ENCODE measurements around the gene WBP2NL.

The WBP2NL gene

GRCh38 chr22:41982865-41983264 lies 15.7 kb upstream of the WBP2NL start:
- H3K4me1 ChIP-seq (ENCODE audit: control insufficient read depth in 1 of 2, insufficient read depth in 2 of 2, low read length in 2 of 2): no peaks in the 10 kb centered on the region
- H3K9me3 ChIP-seq (ENCODE audit: control insufficient read depth in 1 of 2, low read length in 2 of 2): no peaks in the 10 kb centered on the region
- no peak overlapping the region for H3K27ac ChIP-seq (ENCODE audit: low read length)
- H3K27me3 ChIP-seq (ENCODE audit: low read depth, low read length): no peaks in the 10 kb centered on the region
- H3K36me3 ChIP-seq (ENCODE audit: control insufficient read depth in 1 of 2, insufficient read depth in 2 of 2, low read length in 2 of 2): no peaks in the 10 kb centered on the region
- no peak overlapping the region for H3K4me3 ChIP-seq (ENCODE audit: low read depth in 1 of 2, low read length in 2 of 2)

DNA sequence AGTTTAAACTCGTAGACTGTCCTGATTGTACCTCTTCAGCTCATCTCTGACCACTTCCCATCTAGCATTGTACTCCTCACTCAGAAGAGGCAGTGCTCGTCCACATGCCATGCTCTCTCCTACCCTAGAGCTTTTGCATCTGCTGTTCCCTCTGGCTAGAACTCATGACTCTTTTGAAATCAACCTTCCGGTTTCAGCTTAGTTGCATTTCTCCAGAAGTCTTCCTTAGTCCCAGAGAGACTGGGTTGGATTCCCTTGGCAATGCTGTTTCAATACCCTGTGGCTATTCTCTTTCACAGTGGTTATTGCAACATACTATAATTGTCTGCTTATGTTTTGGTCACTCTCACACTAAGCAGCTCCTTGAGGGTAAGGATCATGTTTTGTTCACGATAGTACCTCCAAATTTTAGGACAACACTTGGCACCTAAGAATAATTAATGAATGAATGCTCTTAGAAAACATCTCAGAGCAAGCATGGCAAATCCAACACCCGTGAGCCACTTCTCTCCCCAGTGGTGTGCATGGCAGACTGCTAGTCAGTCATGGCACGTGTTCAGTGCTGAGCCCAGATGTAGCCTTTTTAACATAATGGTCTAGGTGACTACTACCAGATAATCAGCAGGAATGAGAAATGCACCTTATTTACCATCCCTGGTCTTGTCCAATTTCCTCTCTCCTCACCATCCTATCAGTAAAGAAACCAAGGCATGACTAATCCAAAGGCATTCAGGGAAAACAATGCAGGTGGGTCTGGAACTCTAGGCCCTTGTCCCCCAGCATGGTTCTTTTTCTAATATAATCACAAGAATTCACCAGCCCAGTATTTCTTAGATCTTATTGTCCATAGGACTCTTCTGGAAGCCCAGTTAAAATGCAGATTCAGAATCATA lies 14.8 kb upstream of the WBP2NL start:
- Histone ChIP-seq H3K4me3 (ENCODE audit: low read depth in 1 of 2, low read length in 2 of 2) (no peak overlapping the region), H3K27ac (ENCODE audit: low read length) (no peak overlapping the region), H3K36me3 (ENCODE audit: control insufficient read depth in 1 of 2, insufficient read depth in 2 of 2, low read length in 2 of 2) (no peaks in the 10 kb centered on the region), H3K27me3 (ENCODE audit: low read depth, low read length) (no peaks in the 10 kb centered on the region), H3K9me3 (ENCODE audit: control insufficient read depth in 1 of 2, low read length in 2 of 2) (no peaks in the 10 kb centered on the region), H3K4me1 (ENCODE audit: control insufficient read depth in 1 of 2, insufficient read depth in 2 of 2, low read length in 2 of 2) (no peaks in the 10 kb centered on the region)

DNA sequence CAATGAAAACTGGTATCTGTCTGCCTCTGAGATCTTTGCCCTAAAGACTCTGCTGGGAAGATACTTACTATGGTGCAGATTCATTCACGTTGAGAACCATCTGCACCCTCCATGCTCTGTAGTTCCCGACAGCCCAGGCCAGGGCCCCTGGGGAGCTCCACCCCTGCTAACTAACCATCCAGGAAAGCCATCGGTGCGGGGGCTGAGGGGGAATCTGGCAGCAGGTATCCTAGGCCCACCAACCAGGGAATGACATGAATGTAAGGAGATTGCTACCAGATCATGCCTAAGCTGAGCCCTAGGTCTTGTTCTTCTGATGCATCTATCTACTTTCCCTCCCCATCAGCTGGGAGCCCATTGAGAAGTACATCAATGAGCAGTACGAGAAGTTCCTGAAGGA lies 11.3 kb upstream of the WBP2NL start:
- Histone ChIP-seq H3K4me3 (ENCODE audit: low read depth in 1 of 2, low read length in 2 of 2) (no peak overlapping the region), H3K9me3 (ENCODE audit: control insufficient read depth in 1 of 2, low read length in 2 of 2) (no peaks in the 10 kb centered on the region), H3K27me3 (ENCODE audit: low read depth, low read length) (no peaks in the 10 kb centered on the region), H3K27ac (ENCODE audit: low read length) (no peak overlapping the region), H3K4me1 (ENCODE audit: control insufficient read depth in 1 of 2, insufficient read depth in 2 of 2, low read length in 2 of 2) (no peaks in the 10 kb centered on the region), H3K36me3 (ENCODE audit: control insufficient read depth in 1 of 2, insufficient read depth in 2 of 2, low read length in 2 of 2) (no peaks in the 10 kb centered on the region)

DNA sequence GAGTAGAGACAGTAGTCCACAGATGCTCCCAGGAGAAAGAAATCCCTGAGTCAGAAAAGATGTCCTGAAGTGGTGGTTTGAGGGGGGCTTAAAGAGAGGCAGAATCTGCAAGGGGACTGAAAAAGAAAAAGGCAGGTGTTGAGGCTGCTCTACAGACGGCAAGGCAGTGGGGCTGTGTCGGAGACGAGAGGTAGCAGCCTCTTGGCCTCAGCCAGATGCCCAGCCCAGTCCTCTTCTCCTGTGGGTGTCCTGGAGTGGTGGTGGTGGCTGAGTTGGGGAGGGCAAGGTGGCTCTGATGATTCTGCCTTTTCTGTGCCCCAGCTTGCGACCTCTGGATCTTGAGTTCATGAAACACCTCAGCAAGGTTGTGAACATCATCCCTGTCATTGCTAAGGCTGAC lies 9.3 kb upstream of the WBP2NL start:
- Histone ChIP-seq H3K27me3 (ENCODE audit: low read depth, low read length) (no peaks in the 10 kb centered on the region), H3K36me3 (ENCODE audit: control insufficient read depth in 1 of 2, insufficient read depth in 2 of 2, low read length in 2 of 2) (no peaks in the 10 kb centered on the region), H3K4me3 (ENCODE audit: low read depth in 1 of 2, low read length in 2 of 2) (no peak overlapping the region), H3K4me1 (ENCODE audit: control insufficient read depth in 1 of 2, insufficient read depth in 2 of 2, low read length in 2 of 2) (no peaks in the 10 kb centered on the region), H3K27ac (ENCODE audit: low read length) (no peak overlapping the region), H3K9me3 (ENCODE audit: control insufficient read depth in 1 of 2, low read length in 2 of 2) (no peaks in the 10 kb centered on the region)

DNA sequence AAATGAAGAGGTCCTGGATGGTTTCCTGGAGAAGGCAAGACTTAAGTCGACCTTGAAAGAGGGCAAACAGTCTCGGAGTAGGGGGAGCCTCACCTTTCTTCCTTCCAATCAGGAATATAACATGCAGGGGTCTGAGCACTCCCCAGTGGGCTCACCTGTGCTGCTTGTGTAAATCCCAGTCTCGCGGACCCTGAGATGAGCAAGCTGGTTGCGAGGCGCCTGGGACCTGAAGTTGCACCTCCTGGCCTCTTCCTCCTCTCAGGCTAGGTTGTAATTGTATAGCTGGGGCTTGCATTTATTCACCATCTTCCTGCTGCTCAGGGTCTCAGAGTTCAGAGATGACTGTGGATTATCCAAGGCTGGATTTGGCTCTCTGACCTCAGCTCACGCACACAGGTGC lies 7.5 kb upstream of the WBP2NL start:
- Histone ChIP-seq H3K9me3 (ENCODE audit: control insufficient read depth in 1 of 2, low read length in 2 of 2) (no peaks in the 10 kb centered on the region), H3K4me1 (ENCODE audit: control insufficient read depth in 1 of 2, insufficient read depth in 2 of 2, low read length in 2 of 2) (no peaks in the 10 kb centered on the region), H3K4me3 (ENCODE audit: low read depth in 1 of 2, low read length in 2 of 2) (no peak overlapping the region), H3K27ac (ENCODE audit: low read length) (no peak overlapping the region), H3K36me3 (ENCODE audit: control insufficient read depth in 1 of 2, insufficient read depth in 2 of 2, low read length in 2 of 2) (no peaks in the 10 kb centered on the region), H3K27me3 (ENCODE audit: low read depth, low read length) (no peaks in the 10 kb centered on the region)

DNA sequence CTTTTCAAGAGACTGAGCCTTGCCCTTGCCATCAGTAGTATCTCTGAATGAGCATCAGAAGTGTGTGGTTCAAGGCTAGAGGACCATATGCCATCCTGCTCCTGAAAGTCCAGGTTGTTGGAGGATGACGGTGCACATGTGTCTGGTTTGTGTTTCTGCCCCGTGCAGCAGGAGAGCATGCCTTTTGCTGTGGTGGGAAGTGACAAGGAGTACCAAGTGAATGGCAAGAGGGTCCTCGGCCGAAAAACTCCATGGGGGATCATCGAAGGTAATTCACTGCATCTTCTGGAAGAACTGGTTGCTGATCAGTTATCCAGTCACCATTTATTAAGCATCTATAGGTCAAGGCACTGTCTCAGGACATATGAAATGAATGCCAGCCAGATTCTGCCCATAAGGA lies 6.1 kb upstream of the WBP2NL start:
- Histone ChIP-seq H3K9me3 (ENCODE audit: control insufficient read depth in 1 of 2, low read length in 2 of 2) (no peaks in the 10 kb centered on the region), H3K4me1 (ENCODE audit: control insufficient read depth in 1 of 2, insufficient read depth in 2 of 2, low read length in 2 of 2) (no peaks in the 10 kb centered on the region), H3K4me3 (ENCODE audit: low read depth in 1 of 2, low read length in 2 of 2) (no peak overlapping the region), H3K27ac (ENCODE audit: low read length) (no peak overlapping the region), H3K36me3 (ENCODE audit: control insufficient read depth in 1 of 2, insufficient read depth in 2 of 2, low read length in 2 of 2) (no peaks in the 10 kb centered on the region), H3K27me3 (ENCODE audit: low read depth, low read length) (no peaks in the 10 kb centered on the region)

DNA sequence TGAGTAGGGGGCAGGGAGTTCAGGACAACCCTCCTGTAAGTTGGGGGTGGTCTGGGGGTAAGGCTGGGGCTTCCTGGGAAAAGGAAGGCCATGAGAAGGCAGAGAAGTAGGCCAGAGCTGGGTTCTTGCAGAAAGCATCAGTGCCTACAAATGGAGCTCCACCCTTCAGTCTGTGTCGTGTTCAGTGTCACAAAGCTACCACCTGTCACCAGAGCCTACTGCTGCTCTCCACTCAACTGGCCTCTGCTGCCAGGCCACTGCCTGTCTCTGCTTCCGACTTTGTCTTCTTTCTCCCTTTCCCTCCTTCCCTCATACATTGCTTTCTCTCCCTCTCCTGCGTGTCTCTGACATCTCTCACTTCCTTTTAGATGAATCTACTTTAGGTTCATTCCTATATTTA lies 3.4 kb upstream of the WBP2NL start:
- Histone ChIP-seq H3K27ac (ENCODE audit: low read length) (no peak overlapping the region), H3K36me3 (ENCODE audit: control insufficient read depth in 1 of 2, insufficient read depth in 2 of 2, low read length in 2 of 2) (no peaks in the 10 kb centered on the region), H3K4me3 (ENCODE audit: low read depth in 1 of 2, low read length in 2 of 2) (no peak overlapping the region), H3K27me3 (ENCODE audit: low read depth, low read length) (no peaks in the 10 kb centered on the region), H3K4me1 (ENCODE audit: control insufficient read depth in 1 of 2, insufficient read depth in 2 of 2, low read length in 2 of 2) (no peaks in the 10 kb centered on the region), H3K9me3 (ENCODE audit: control insufficient read depth in 1 of 2, low read length in 2 of 2) (peaks cover 0 to 5% of the 10 kb centered on the region in 2 donors)

DNA sequence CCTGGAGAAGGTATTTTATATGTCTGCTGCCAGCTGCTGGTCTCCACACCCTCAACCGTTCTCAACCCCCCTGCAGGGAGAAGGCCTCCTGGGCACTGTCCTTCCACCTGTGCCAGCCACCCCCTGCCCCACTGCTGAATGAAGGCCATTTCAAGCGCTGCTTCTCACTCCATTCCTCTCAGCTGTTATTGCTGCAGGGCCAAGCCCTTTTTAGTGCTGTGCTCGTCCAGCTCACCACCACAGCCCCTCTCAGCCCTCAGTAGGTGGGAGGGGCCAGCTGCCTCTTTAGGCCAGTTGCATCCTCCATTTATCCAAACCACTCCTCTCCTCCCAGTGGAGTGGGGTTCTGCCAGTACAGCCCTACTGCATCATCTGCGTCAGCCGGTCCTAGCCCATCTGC lies 1.8 kb upstream of the WBP2NL start:
- Histone ChIP-seq H3K4me3 (ENCODE audit: low read depth in 1 of 2, low read length in 2 of 2) (no peak overlapping the region), H3K27ac (ENCODE audit: low read length) (no peak overlapping the region), H3K36me3 (ENCODE audit: control insufficient read depth in 1 of 2, insufficient read depth in 2 of 2, low read length in 2 of 2) (no peaks in the 10 kb centered on the region), H3K4me1 (ENCODE audit: control insufficient read depth in 1 of 2, insufficient read depth in 2 of 2, low read length in 2 of 2) (no peaks in the 10 kb centered on the region), H3K9me3 (ENCODE audit: control insufficient read depth in 1 of 2, low read length in 2 of 2) (peaks cover 0 to 10% of the 10 kb centered on the region in 2 donors), H3K27me3 (ENCODE audit: low read depth, low read length) (no peaks in the 10 kb centered on the region)

DNA sequence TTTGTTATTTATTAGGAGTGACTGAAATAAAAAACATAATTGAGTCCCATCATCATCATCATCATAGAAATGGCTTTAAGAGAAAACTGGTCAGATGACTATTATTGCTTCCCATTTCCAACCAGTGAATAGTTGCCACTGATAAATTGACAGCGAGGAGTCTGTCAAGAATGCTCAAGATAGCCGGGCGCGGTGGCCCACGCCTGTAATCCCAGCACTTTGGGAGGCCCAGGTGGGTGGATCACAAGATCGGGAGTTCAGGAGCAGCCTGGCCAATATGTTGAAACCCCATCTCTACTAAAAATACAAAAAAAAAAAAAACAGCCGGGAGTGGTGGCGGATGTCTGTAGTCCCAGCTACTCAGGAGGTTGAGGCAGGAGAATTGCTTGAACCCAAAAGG lies 1.9 kb downstream of the WBP2NL start:
- no peaks in the 10 kb centered on the region for H3K36me3 ChIP-seq (ENCODE audit: control insufficient read depth in 1 of 2, insufficient read depth in 2 of 2, low read length in 2 of 2)
- H3K4me3 ChIP-seq (ENCODE audit: low read depth in 1 of 2, low read length in 2 of 2): no peak overlapping the region
- no peaks in the 10 kb centered on the region for H3K27me3 ChIP-seq (ENCODE audit: low read depth, low read length)
- peaks cover 0 to 19% of the 10 kb centered on the region in 2 donors for H3K9me3 ChIP-seq (ENCODE audit: control insufficient read depth in 1 of 2, low read length in 2 of 2)
- H3K4me1 ChIP-seq (ENCODE audit: control insufficient read depth in 1 of 2, insufficient read depth in 2 of 2, low read length in 2 of 2): no peaks in the 10 kb centered on the region
- H3K27ac ChIP-seq (ENCODE audit: low read length): no peak overlapping the region

- no peaks in the 10 kb centered on the region for H3K36me3 ChIP-seq (ENCODE audit: control insufficient read depth in 1 of 2, insufficient read depth in 2 of 2, low read length in 2 of 2)
- no peaks in the 10 kb centered on the region for H3K4me1 ChIP-seq (ENCODE audit: control insufficient read depth in 1 of 2, insufficient read depth in 2 of 2, low read length in 2 of 2)
- H3K27ac ChIP-seq (ENCODE audit: low read length): no peak overlapping the region
- H3K9me3 ChIP-seq (ENCODE audit: control insufficient read depth in 1 of 2, low read length in 2 of 2): peaks cover 0 to 23% of the 10 kb centered on the region in 2 donors
- no peaks in the 10 kb centered on the region for H3K27me3 ChIP-seq (ENCODE audit: low read depth, low read length)
- H3K4me3 ChIP-seq (ENCODE audit: low read depth in 1 of 2, low read length in 2 of 2): no peak overlapping the region
These were observed 2.5 kb downstream of the WBP2NL start for GRCh38 chr22:42001121-42001520.

GRCh38 chr22:42001706-42002105 lies 3.1 kb downstream of the WBP2NL start:
- Histone ChIP-seq H3K27me3 (ENCODE audit: low read depth, low read length) (no peaks in the 10 kb centered on the region), H3K4me3 (ENCODE audit: low read depth in 1 of 2, low read length in 2 of 2) (no peak overlapping the region), H3K9me3 (ENCODE audit: control insufficient read depth in 1 of 2, low read length in 2 of 2) (peaks cover 0 to 23% of the 10 kb centered on the region in 2 donors), H3K4me1 (ENCODE audit: control insufficient read depth in 1 of 2, insufficient read depth in 2 of 2, low read length in 2 of 2) (no peaks in the 10 kb centered on the region), H3K36me3 (ENCODE audit: control insufficient read depth in 1 of 2, insufficient read depth in 2 of 2, low read length in 2 of 2) (no peaks in the 10 kb centered on the region), H3K27ac (ENCODE audit: low read length) (no peak overlapping the region)

DNA sequence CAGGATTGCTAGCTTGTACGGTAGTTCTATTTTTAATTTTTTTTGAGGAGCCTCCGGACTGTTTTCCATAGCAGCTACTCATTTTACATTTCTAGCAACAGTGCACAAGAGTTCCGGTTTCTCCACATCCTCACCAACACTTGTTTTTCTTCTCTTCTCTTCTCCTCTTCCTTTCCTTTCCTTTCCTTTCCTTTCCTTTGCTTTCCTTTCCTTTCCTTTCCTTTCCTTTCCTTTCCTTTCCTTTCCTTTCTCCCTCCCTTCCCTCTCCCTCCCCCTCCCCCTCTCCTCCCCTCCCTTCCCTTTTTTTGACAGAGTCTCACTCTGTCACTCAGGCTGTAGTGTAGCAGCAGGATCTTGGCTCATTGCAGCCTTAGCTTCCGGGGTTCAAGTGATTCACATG lies 9.3 kb downstream of the WBP2NL start:
- Histone ChIP-seq H3K36me3 (ENCODE audit: control insufficient read depth in 1 of 2, insufficient read depth in 2 of 2, low read length in 2 of 2) (no peaks in the 10 kb centered on the region), H3K27ac (ENCODE audit: low read length) (no peak overlapping the region), H3K27me3 (ENCODE audit: low read depth, low read length) (no peaks in the 10 kb centered on the region), H3K4me3 (ENCODE audit: low read depth in 1 of 2, low read length in 2 of 2) (no peak overlapping the region), H3K4me1 (ENCODE audit: control insufficient read depth in 1 of 2, insufficient read depth in 2 of 2, low read length in 2 of 2) (no peaks in the 10 kb centered on the region), H3K9me3 (ENCODE audit: control insufficient read depth in 1 of 2, low read length in 2 of 2) (peaks cover 0 to 22% of the 10 kb centered on the region in 2 donors)
